Activated naive CD4-positive, alpha-beta T cell treated with anti-CD3 and anti-CD28 coated beads, Interleukin-2, amount 50 U/mL, for 72 hours (primary cell): Measurements from ENCODE around the gene COL5A1. TPM values are rescaled to one million over a fixed set of nuclear protein-coding genes. Genes with fewer than 3 reads are reported as not detected.

Source experiments
- ATAC-seq, 2 donors: fragments of 150-1000 bp; cut with Tn5 transposase; 2 replicates each; pipeline ENCODE4 v1.10.0; 2021; ENCODE audit warnings: mild to moderate bottlenecking in 2 of 2, moderate library complexity in 2 of 2
- DNase-seq, 2 donors: peaks; one replicate each; pipeline ENCODE4 v3.0.0; 2021 to 2022; ENCODE audit warnings: low spot score in 2 of 2
- H3K27ac Mint-ChIP-seq, 2 donors: one replicate each; pipeline ENCODE4 v1.8.0; 2022; ENCODE audit warnings: mild to moderate bottlenecking in 2 of 2, mixed read lengths in 2 of 2
- H3K36me3 Mint-ChIP-seq, 2 donors: one replicate each; pipeline ENCODE4 v1.8.0; 2022; ENCODE audit warnings: mixed read lengths in 2 of 2
- H3K9me3 Mint-ChIP-seq, 2 donors: one replicate each; pipeline ENCODE4 v1.8.0; 2022; ENCODE audit warnings: mixed read lengths in 2 of 2
- total RNA-seq, 2 donors: library from RNA; stranded (reverse); gene quantifications; one replicate each; pipeline ENCODE4 v1.2.3, GENCODE V29; 2022

Gene COL5A1
- total RNA-seq, 2 donors from 2014 or later, result 0.04 to 0.18 TPM

- DNase-seq (no peak), ATAC-seq (no peak)
- no peak overlapping the region for H3K27ac Mint-ChIP-seq
- H3K9me3 Mint-ChIP-seq, result no peaks in the 10 kb centered on the region
- no peaks in the 10 kb centered on the region for H3K36me3 Mint-ChIP-seq
Observed at GRCh38 chr9:134737842-134738580, 96.4 kb downstream of the COL5A1 start.

- DNase-seq, result peak in 1 of 2 donors; percentile 56
- ATAC-seq, result peak in 1 of 2 donors; percentile 33
- Mint-ChIP-seq H3K9me3 (no peaks in the 10 kb centered on the region), H3K36me3 (no peaks in the 10 kb centered on the region), H3K27ac (peak overlapping the region in 1 of 2 donors; percentile 16)
Observed at GRCh38 chr9:134738869-134739659, 97.5 kb downstream of the COL5A1 start.

- H3K9me3 Mint-ChIP-seq, result no peaks in the 10 kb centered on the region
- DNase-seq, result no peak
- peak overlapping the region in 1 of 2 donors; percentile 16 for H3K27ac Mint-ChIP-seq
- H3K36me3 Mint-ChIP-seq, result no peaks in the 10 kb centered on the region
- no peak for ATAC-seq
Observed at GRCh38 chr9:134739660-134739968, 98.0 kb downstream of the COL5A1 start.

- ATAC-seq (no peak), DNase-seq (no peak)
- Mint-ChIP-seq H3K9me3 (no peaks in the 10 kb centered on the region), H3K36me3 (no peaks in the 10 kb centered on the region), H3K27ac (no peak overlapping the region)
Observed at GRCh38 chr9:134740071-134740470, 98.5 kb downstream of the COL5A1 start.

GRCh38 chr9:134741846-134742245, 100.2 kb downstream of the COL5A1 start:
- Mint-ChIP-seq H3K36me3 (no peaks in the 10 kb centered on the region), H3K27ac (no peak overlapping the region), H3K9me3 (no peaks in the 10 kb centered on the region)
- ATAC-seq (no peak), DNase-seq (no peak)

GRCh38 chr9:134742822-134743535, 101.4 kb downstream of the COL5A1 start:
- no peak for DNase-seq
- Mint-ChIP-seq H3K9me3 (peaks cover under 1 to 1% of the 10 kb centered on the region in 2 donors), H3K36me3 (no peaks in the 10 kb centered on the region), H3K27ac (no peak overlapping the region)
- no peak for ATAC-seq

- Mint-ChIP-seq H3K27ac (no peak overlapping the region), H3K36me3 (no peaks in the 10 kb centered on the region), H3K9me3 (peaks cover 3 to 7% of the 10 kb centered on the region in 2 donors)
- ATAC-seq, result no peak
- no peak for DNase-seq
Observed at GRCh38 chr9:134743853-134744252, 102.2 kb downstream of the COL5A1 start.

- H3K27ac Mint-ChIP-seq, result no peak overlapping the region
- peaks cover 3 to 7% of the 10 kb centered on the region in 2 donors for H3K9me3 Mint-ChIP-seq
- DNase-seq (no peak), ATAC-seq (no peak)
- no peaks in the 10 kb centered on the region for H3K36me3 Mint-ChIP-seq
Observed at GRCh38 chr9:134744385-134745295, 103.0 kb downstream of the COL5A1 start.

GRCh38 chr9:134747951-134748489, 106.4 kb downstream of the COL5A1 start:
- H3K9me3 Mint-ChIP-seq, result peaks cover 3 to 7% of the 10 kb centered on the region in 2 donors
- H3K27ac Mint-ChIP-seq, result no peak overlapping the region
- ATAC-seq, result no peak
- H3K36me3 Mint-ChIP-seq, result no peaks in the 10 kb centered on the region
- DNase-seq, result no peak

- ATAC-seq (no peak), DNase-seq (no peak)
- Mint-ChIP-seq H3K36me3 (no peaks in the 10 kb centered on the region), H3K9me3 (peaks cover 3 to 7% of the 10 kb centered on the region in 2 donors), H3K27ac (no peak overlapping the region)
Observed at GRCh38 chr9:134748591-134748990, 107.0 kb downstream of the COL5A1 start.

- ATAC-seq (no peak), DNase-seq (no peak)
- no peaks in the 10 kb centered on the region for H3K36me3 Mint-ChIP-seq
- peaks cover 3 to 7% of the 10 kb centered on the region in 2 donors for H3K9me3 Mint-ChIP-seq
- no peak overlapping the region for H3K27ac Mint-ChIP-seq
Observed at GRCh38 chr9:134750450-134751155, 109.0 kb downstream of the COL5A1 start.

GRCh38 chr9:134751622-134752021, 110.0 kb downstream of the COL5A1 start:
- no peak for ATAC-seq
- H3K9me3 Mint-ChIP-seq, result peaks cover 3 to 7% of the 10 kb centered on the region in 2 donors
- no peak for DNase-seq
- H3K36me3 Mint-ChIP-seq, result no peaks in the 10 kb centered on the region
- H3K27ac Mint-ChIP-seq, result no peak overlapping the region

GRCh38 chr9:134752471-134753168, 111.0 kb downstream of the COL5A1 start:
- no peaks in the 10 kb centered on the region for H3K36me3 Mint-ChIP-seq
- DNase-seq (no peak), ATAC-seq (no peak)
- peaks cover 3 to 7% of the 10 kb centered on the region in 2 donors for H3K9me3 Mint-ChIP-seq
- H3K27ac Mint-ChIP-seq, result no peak overlapping the region

- Mint-ChIP-seq H3K9me3 (peaks cover under 1 to 4% of the 10 kb centered on the region in 2 donors), H3K27ac (no peak overlapping the region), H3K36me3 (no peaks in the 10 kb centered on the region)
- DNase-seq (no peak), ATAC-seq (no peak)
Observed at GRCh38 chr9:134753191-134753590, 111.6 kb downstream of the COL5A1 start.
